Ascending aorta (tissue), 2 donors: ENCODE measurements around the gene MAT2A. TPM values are rescaled to one million over a fixed set of nuclear protein-coding genes. Genes with fewer than 3 reads are reported as not detected.
A peak's percentile ranks its signal among the peaks of the same experiment; 100 is the strongest.

ENCODE experiments used
- DNase-seq, 2 donors: peaks; one replicate each; pipeline ENCODE4 v3.0.0-alpha.2; 2019; ENCODE audit warnings: low spot score in 2 of 2
- H3K27ac ChIP-seq, 2 donors: fragments of 200-600 bp; sonication (generic); one replicate each; pipeline ENCODE4 v1.5.1; 2016 to 2017; ENCODE audit warnings: mild to moderate bottlenecking in 1 of 2
- H3K27me3 ChIP-seq: fragments of 200-600 bp; sonication (generic); one replicate; pipeline ENCODE4 v1.5.1; 2017
- H3K36me3 ChIP-seq, 2 donors: fragments of 200-600 bp; sonication (generic); one replicate each; pipeline ENCODE4 v1.5.1; 2016
- H3K4me1 ChIP-seq, 2 donors: fragments of 200-600 bp; sonication (generic); one replicate each; pipeline ENCODE4 v1.5.1; 2016 to 2017; ENCODE audit warnings: mild to moderate bottlenecking in 1 of 2
- H3K4me3 ChIP-seq, 2 donors: fragments of 200-600 bp; sonication (generic); one replicate each; pipeline ENCODE4 v1.5.1; 2016 to 2017; ENCODE audit warnings: mild to moderate bottlenecking in 1 of 2
- H3K9me3 ChIP-seq, 2 donors: fragments of 200-600 bp; sonication (generic); one replicate each; pipeline ENCODE4 v1.5.1; 2016
- intact Hi-C: fragments of 100-400 bp; cut with DNase I; formaldehyde crosslinking; loops from one replicate; pipeline ENCODE4 v1.15.1; 2023
- total RNA-seq: library from RNA; depleted of rRNA; stranded (reverse); fragments of >200 nt; gene quantifications from one replicate; pipeline ENCODE4 v1.1.0, GENCODE V29; 2016
- TF ChIP-seq, protein P1 (sequence below), 3 experiments: fragments of 200-600 bp in 2 of 3; fragments of 450-650 bp in 1 of 3; sonication (generic) in 2 of 3; IDR thresholded peaks; one replicate each; pipeline ENCODE4 v1.5.1; 2016 to 2019; ENCODE audit warnings: antibody characterized with exemption in 3 of 3, mild to moderate bottlenecking in 1 of 3, moderate library complexity in 1 of 3

The MAT2A gene
- total RNA-seq, 1 donor from 2014 or later, result 91.7 TPM

DNA sequence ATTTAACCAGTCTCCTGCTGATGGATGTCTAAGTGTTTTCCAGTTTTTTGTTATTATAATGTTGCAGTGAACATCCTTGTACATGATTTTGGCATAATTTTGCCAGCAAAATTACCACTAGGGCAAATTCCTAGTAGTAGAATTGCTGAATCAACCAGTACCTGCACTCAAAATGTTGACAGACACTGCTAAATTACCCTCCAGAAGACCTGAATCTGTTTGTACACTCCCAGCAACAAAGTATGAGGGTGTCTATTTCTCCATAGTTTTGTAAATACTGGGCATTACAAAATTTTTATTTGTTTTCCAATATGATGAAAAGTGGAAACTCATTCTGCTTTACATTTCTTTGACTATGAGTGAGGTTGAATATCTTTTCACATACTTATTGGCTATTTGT, 11.2 kb upstream of the MAT2A start:
- peaks cover 0 to 9% of the 10 kb centered on the region in 2 donors for H3K4me1 ChIP-seq
- DNase-seq, result no peak
- no peaks in the 10 kb centered on the region for H3K36me3 ChIP-seq
- H3K9me3 ChIP-seq, result no peaks in the 10 kb centered on the region
- TF ChIP-seq, protein P1, sequence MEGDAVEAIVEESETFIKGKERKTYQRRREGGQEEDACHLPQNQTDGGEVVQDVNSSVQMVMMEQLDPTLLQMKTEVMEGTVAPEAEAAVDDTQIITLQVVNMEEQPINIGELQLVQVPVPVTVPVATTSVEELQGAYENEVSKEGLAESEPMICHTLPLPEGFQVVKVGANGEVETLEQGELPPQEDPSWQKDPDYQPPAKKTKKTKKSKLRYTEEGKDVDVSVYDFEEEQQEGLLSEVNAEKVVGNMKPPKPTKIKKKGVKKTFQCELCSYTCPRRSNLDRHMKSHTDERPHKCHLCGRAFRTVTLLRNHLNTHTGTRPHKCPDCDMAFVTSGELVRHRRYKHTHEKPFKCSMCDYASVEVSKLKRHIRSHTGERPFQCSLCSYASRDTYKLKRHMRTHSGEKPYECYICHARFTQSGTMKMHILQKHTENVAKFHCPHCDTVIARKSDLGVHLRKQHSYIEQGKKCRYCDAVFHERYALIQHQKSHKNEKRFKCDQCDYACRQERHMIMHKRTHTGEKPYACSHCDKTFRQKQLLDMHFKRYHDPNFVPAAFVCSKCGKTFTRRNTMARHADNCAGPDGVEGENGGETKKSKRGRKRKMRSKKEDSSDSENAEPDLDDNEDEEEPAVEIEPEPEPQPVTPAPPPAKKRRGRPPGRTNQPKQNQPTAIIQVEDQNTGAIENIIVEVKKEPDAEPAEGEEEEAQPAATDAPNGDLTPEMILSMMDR (IDR thresholded peaks at IDR 0.05), result no peak
- intact Hi-C loops, result no loop called here
- no peak overlapping the region for H3K27ac ChIP-seq
- H3K27me3 ChIP-seq, result no peaks in the 10 kb centered on the region
- H3K4me3 ChIP-seq, result no peak overlapping the region

DNA sequence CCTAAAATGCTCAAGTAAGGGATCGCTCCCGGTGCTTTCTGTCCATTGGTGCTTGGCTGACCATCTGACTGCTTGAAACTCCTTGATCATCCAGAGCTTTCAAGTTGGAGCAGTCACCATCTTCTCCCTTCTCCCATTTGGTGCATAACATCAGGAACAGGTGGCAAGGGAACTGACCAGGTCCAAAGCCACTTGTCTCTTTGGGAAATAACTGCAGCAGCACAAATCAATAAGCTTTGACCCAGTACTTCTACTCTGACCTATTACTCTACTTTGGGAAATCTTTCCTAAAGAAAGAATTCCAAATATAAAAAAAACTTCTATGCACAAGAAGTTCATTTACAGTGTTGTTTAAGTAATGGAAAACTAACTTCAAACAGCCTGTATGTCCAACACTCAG, 10.6 kb upstream of the MAT2A start:
- Histone ChIP-seq H3K4me1 (peaks cover 0 to 9% of the 10 kb centered on the region in 2 donors), H3K27ac (no peak overlapping the region), H3K36me3 (no peaks in the 10 kb centered on the region), H3K9me3 (no peaks in the 10 kb centered on the region), H3K27me3 (no peaks in the 10 kb centered on the region), H3K4me3 (no peak overlapping the region)
- DNase-seq, result no peak
- TF ChIP-seq, protein P1 (IDR thresholded peaks at IDR 0.05), result no peak
- intact Hi-C loops, result no loop called here

DNA sequence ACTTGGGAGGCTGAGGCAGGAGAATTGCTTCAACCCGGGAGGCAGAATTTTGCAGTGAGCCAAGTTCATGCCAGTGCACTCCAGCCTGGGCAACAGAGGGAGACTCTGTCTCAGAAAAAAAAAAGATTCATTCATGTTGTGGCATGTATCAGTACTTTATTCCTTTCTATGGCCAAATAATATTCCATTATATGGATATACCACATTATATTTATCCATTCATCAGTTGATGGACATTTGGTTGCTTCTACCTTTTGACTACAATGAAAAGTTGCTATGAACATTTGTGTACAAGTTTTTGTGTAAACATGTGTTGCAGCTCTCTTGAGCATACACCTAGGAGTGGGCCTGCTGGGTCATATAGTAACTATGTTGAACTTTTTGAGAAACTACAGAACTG, 9.2 kb upstream of the MAT2A start:
- Histone ChIP-seq H3K4me1 (no peaks in the 10 kb centered on the region), H3K9me3 (no peaks in the 10 kb centered on the region), H3K36me3 (no peaks in the 10 kb centered on the region), H3K27ac (no peak overlapping the region), H3K27me3 (no peaks in the 10 kb centered on the region), H3K4me3 (no peak overlapping the region)
- DNase-seq, result no peak
- TF ChIP-seq, protein P1 (IDR thresholded peaks at IDR 0.05), result no peak
- intact Hi-C loops, result no loop called here

DNA sequence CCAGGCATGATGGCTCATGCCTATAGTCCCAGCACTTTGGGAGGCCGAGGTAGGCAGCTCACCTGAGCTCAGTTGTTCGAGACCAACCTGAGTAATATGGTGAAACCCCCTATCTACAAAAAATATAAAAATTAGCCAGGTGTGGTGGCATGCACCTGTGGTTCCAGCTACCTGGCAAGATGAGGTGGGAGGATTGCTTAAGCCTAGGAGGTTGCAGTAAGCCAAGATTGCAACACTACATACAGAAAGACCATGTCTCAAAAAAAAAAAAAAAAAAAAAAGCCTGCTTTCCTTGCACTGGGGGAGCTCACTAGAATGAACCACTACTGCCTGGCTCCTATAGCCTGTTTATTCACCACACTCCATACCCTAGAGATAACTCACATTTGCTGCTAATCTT, 7.4 kb upstream of the MAT2A start:
- Histone ChIP-seq H3K4me3 (no peak overlapping the region), H3K36me3 (no peaks in the 10 kb centered on the region), H3K9me3 (no peaks in the 10 kb centered on the region), H3K27ac (no peak overlapping the region), H3K4me1 (peaks cover 0 to 12% of the 10 kb centered on the region in 2 donors), H3K27me3 (no peaks in the 10 kb centered on the region)
- TF ChIP-seq, protein P1 (IDR thresholded peaks at IDR 0.05), result no peak
- intact Hi-C loops, result no loop called here
- no peak for DNase-seq

DNA sequence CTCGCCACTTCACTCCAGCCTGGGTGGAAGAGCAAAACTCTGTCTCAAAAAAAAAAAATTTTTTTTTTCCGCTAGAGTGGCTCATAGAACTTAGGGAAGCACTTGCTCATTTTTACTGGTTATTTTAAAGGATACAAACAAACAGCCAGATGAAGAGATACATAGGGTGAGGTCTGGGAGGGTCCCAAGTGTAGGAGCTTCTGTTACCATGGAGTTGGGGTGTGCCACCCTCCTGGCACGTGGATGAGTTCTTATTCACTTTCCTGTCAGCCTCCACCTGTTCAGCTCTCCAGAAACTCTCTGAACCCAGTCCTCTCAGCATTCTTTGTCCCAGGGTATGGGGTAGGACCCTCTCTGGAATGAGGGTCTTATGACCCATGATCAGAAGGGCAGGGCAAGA, 4.9 kb upstream of the MAT2A start:
- intact Hi-C loops, result loop anchor here (2.0 kb wide), 1 partner anchor 29 kb away; no protein-coding TSS in a partner anchor
- H3K4me1 ChIP-seq, result peaks cover 2 to 21% of the 10 kb centered on the region in 2 donors
- no peak for DNase-seq
- H3K36me3 ChIP-seq, result no peaks in the 10 kb centered on the region
- H3K27ac ChIP-seq, result no peak overlapping the region
- no peaks in the 10 kb centered on the region for H3K27me3 ChIP-seq
- TF ChIP-seq, protein P1 (IDR thresholded peaks at IDR 0.05), result no peak
- H3K4me3 ChIP-seq, result no peak overlapping the region
- no peaks in the 10 kb centered on the region for H3K9me3 ChIP-seq

DNA sequence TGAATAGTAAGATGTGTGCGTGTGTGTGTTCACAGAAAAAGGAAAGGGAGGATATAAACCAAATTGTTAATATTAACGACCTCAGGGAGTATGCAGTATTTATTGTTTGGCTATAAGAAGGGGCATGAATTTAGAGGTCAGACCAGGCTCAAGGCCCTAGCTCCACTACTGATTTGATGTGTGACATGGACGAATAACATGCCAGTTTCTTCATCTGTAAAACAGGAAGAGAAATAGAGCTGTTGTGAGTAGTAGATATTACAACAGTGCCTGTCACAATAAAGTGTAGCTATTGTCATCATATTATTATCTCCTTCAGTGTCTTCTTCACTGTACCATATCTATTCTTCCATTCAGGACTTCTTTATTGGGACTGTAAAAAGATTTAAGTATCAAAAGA, 4.1 kb upstream of the MAT2A start:
- TF ChIP-seq, protein P1 (IDR thresholded peaks at IDR 0.05), result no peak
- Histone ChIP-seq H3K4me3 (no peak overlapping the region), H3K4me1 (peaks cover 2 to 21% of the 10 kb centered on the region in 2 donors), H3K27ac (peak overlapping the region; percentile 98 to 99), H3K36me3 (no peaks in the 10 kb centered on the region), H3K9me3 (no peaks in the 10 kb centered on the region), H3K27me3 (no peaks in the 10 kb centered on the region)
- intact Hi-C loops, result loop anchor here (2.0 to 5.0 kb wide), 2 partner anchors 30 to 403 kb away; partner anchors contain the start of gene TCF7L1
- DNase-seq, result no peak
